Immature natural killer cell (primary cell): Measurements from ENCODE around the gene KCNQ1. TPM values are rescaled to one million over a fixed set of nuclear protein-coding genes. Genes with fewer than 3 reads are reported as not detected.

Experiments
- DNase-seq, 3 donors: peaks; one replicate each; pipeline ENCODE4 v3.0.0; 2022; ENCODE audit warnings: mixed read lengths in 1 of 3
- H3K27ac Mint-ChIP-seq, 6 donors: one replicate each; pipeline ENCODE4 v1.8.0; 2020; ENCODE audit warnings: mixed read lengths in 6 of 6, mild to moderate bottlenecking in 5 of 6, inconsistent platforms in 4 of 6, moderate library complexity in 3 of 6
- H3K27me3 Mint-ChIP-seq, 3 donors: one replicate each; pipeline ENCODE4 v1.8.0; 2020 to 2021; ENCODE audit warnings: low read depth in 3 of 3, mild to moderate bottlenecking in 3 of 3, mixed read lengths in 3 of 3, moderate library complexity in 3 of 3, inconsistent platforms in 1 of 3
- H3K36me3 Mint-ChIP-seq, 3 donors: one replicate each; pipeline ENCODE4 v1.8.0; 2020; ENCODE audit warnings: mixed read lengths in 3 of 3, inconsistent platforms in 2 of 3, mild to moderate bottlenecking in 2 of 3
- H3K4me1 Mint-ChIP-seq, 2 donors: one replicate each; pipeline ENCODE4 v1.8.0; 2020; ENCODE audit warnings: inconsistent platforms in 2 of 2, mild to moderate bottlenecking in 2 of 2, mixed read lengths in 2 of 2, moderate library complexity in 1 of 2
- H3K4me3 Mint-ChIP-seq, 5 donors: one replicate each; pipeline ENCODE4 v1.8.0; 2020; ENCODE audit warnings: mild to moderate bottlenecking in 5 of 5, mixed read lengths in 5 of 5, inconsistent platforms in 3 of 5, moderate library complexity in 3 of 5
- H3K9me3 Mint-ChIP-seq, 6 donors: one replicate each; pipeline ENCODE4 v1.8.0; 2020; ENCODE audit warnings: mild to moderate bottlenecking in 6 of 6, mixed read lengths in 6 of 6, inconsistent platforms in 4 of 6, moderate library complexity in 3 of 6
- polyA plus RNA-seq, 3 donors: library from polyadenylated mRNA; unstranded; fragments of 300-500 nt; fragmentation: Illumina TruSeq; gene quantifications; one replicate each; pipeline ENCODE4 v1.2.3, GENCODE V29; 2021

KCNQ1 gene
- polyA plus RNA-seq, 3 donors from 2014 or later = 0.13 to 1.1 (median 0.73) TPM

- Mint-ChIP-seq H3K4me3 (no peak overlapping the region), H3K27ac (no peak overlapping the region), H3K36me3 (peaks cover 0 to 10% (median 7%) of the 10 kb centered on the region in 3 donors), H3K27me3 (peaks cover under 1 to 8% (median 2%) of the 10 kb centered on the region in 3 donors), H3K9me3 (peaks cover 0 to 15% (median 9%) of the 10 kb centered on the region in 6 donors), H3K4me1 (no peaks in the 10 kb centered on the region)
- DNase-seq = no peak
Measured at GRCh38 chr11:2831781-2832532, 387.1 kb downstream of the KCNQ1 start.

- Mint-ChIP-seq H3K36me3 (peaks cover 0 to 10% (median 7%) of the 10 kb centered on the region in 3 donors), H3K9me3 (peaks cover 0 to 15% (median 9%) of the 10 kb centered on the region in 6 donors), H3K4me3 (no peak overlapping the region), H3K4me1 (no peaks in the 10 kb centered on the region), H3K27me3 (peaks cover 0 to 7% (median 2%) of the 10 kb centered on the region in 3 donors), H3K27ac (no peak overlapping the region)
- DNase-seq = no peak
Measured at GRCh38 chr11:2832533-2833020, 387.8 kb downstream of the KCNQ1 start.

GRCh38 chr11:2833051-2833715 is 388.4 kb downstream of the KCNQ1 start:
- peaks cover 0 to 14% (median 7%) of the 10 kb centered on the region in 6 donors for H3K9me3 Mint-ChIP-seq
- peaks cover 0 to 6% (median 2%) of the 10 kb centered on the region in 3 donors for H3K27me3 Mint-ChIP-seq
- H3K27ac Mint-ChIP-seq = no peak overlapping the region
- H3K4me1 Mint-ChIP-seq = no peaks in the 10 kb centered on the region
- no peak for DNase-seq
- H3K4me3 Mint-ChIP-seq = no peak overlapping the region
- H3K36me3 Mint-ChIP-seq = peaks cover 0 to 8% (median 7%) of the 10 kb centered on the region in 3 donors

- Mint-ChIP-seq H3K9me3 (peaks cover 0 to 7% (median 3%) of the 10 kb centered on the region in 6 donors), H3K36me3 (peaks cover 0 to 3% (median under 1%) of the 10 kb centered on the region in 3 donors), H3K4me1 (no peaks in the 10 kb centered on the region), H3K4me3 (no peak overlapping the region), H3K27me3 (peaks cover 0 to 5% (median 2%) of the 10 kb centered on the region in 3 donors), H3K27ac (no peak overlapping the region)
- DNase-seq = no peak
Measured at GRCh38 chr11:2833716-2834502, 389.1 kb downstream of the KCNQ1 start.

- no peaks in the 10 kb centered on the region for H3K4me1 Mint-ChIP-seq
- peaks cover 0 to 2% (median 0%) of the 10 kb centered on the region in 6 donors for H3K9me3 Mint-ChIP-seq
- H3K36me3 Mint-ChIP-seq = no peaks in the 10 kb centered on the region
- no peak for DNase-seq
- peaks cover 0 to 5% (median under 1%) of the 10 kb centered on the region in 3 donors for H3K27me3 Mint-ChIP-seq
- no peak overlapping the region for H3K27ac Mint-ChIP-seq
- H3K4me3 Mint-ChIP-seq = no peak overlapping the region
Measured at GRCh38 chr11:2834503-2835273, 389.9 kb downstream of the KCNQ1 start.

- no peak overlapping the region for H3K27ac Mint-ChIP-seq
- H3K27me3 Mint-ChIP-seq = peaks cover 0 to 5% (median 0%) of the 10 kb centered on the region in 3 donors
- no peak overlapping the region for H3K4me3 Mint-ChIP-seq
- no peak for DNase-seq
- peaks cover 0 to 2% (median 0%) of the 10 kb centered on the region in 6 donors for H3K9me3 Mint-ChIP-seq
- H3K4me1 Mint-ChIP-seq = no peaks in the 10 kb centered on the region
- no peaks in the 10 kb centered on the region for H3K36me3 Mint-ChIP-seq
Measured at GRCh38 chr11:2835296-2835695, 390.5 kb downstream of the KCNQ1 start.

GRCh38 chr11:2835751-2836150 is 390.9 kb downstream of the KCNQ1 start:
- Mint-ChIP-seq H3K36me3 (no peaks in the 10 kb centered on the region), H3K27me3 (peaks cover 0 to 5% (median 0%) of the 10 kb centered on the region in 3 donors), H3K4me3 (no peak overlapping the region), H3K9me3 (peaks cover 0 to 2% (median 0%) of the 10 kb centered on the region in 6 donors), H3K27ac (peak overlapping the region in 1 of 6 donors; percentile 67), H3K4me1 (no peaks in the 10 kb centered on the region)
- DNase-seq = no peak

- no peak overlapping the region for H3K27ac Mint-ChIP-seq
- no peak for DNase-seq
Measured at GRCh38 chr11:2836315-2837095, 391.7 kb downstream of the KCNQ1 start.

GRCh38 chr11:2837096-2837601 is 392.3 kb downstream of the KCNQ1 start:
- Mint-ChIP-seq H3K27ac (no peak overlapping the region), H3K9me3 (peaks cover 0 to 2% (median 0%) of the 10 kb centered on the region in 6 donors), H3K27me3 (peaks cover 0 to 5% (median 0%) of the 10 kb centered on the region in 3 donors), H3K36me3 (no peaks in the 10 kb centered on the region), H3K4me1 (no peaks in the 10 kb centered on the region), H3K4me3 (no peak overlapping the region)
- DNase-seq = no peak

More at GRCh38 chr11:2836315-2837095, 391.7 kb downstream of the KCNQ1 start:
- Mint-ChIP-seq H3K36me3 (no peaks in the 10 kb centered on the region), H3K4me3 (no peak overlapping the region), H3K9me3 (peaks cover 0 to 2% (median 0%) of the 10 kb centered on the region in 6 donors), H3K27me3 (peaks cover 0 to 5% (median 0%) of the 10 kb centered on the region in 3 donors), H3K4me1 (no peaks in the 10 kb centered on the region)

- DNase-seq = no peak
- Mint-ChIP-seq H3K36me3 (no peaks in the 10 kb centered on the region), H3K4me1 (no peaks in the 10 kb centered on the region), H3K9me3 (peaks cover 0 to 2% (median 0%) of the 10 kb centered on the region in 6 donors), H3K27me3 (peaks cover 0 to 5% (median 0%) of the 10 kb centered on the region in 3 donors), H3K4me3 (no peak overlapping the region), H3K27ac (no peak overlapping the region)
Measured at GRCh38 chr11:2837651-2838050, 392.8 kb downstream of the KCNQ1 start.

- H3K27ac Mint-ChIP-seq = no peak overlapping the region
- DNase-seq = no peak
- H3K4me3 Mint-ChIP-seq = no peak overlapping the region
- H3K4me1 Mint-ChIP-seq = no peaks in the 10 kb centered on the region
- H3K9me3 Mint-ChIP-seq = peaks cover 0 to 2% (median 0%) of the 10 kb centered on the region in 6 donors
- H3K36me3 Mint-ChIP-seq = no peaks in the 10 kb centered on the region
- H3K27me3 Mint-ChIP-seq = peaks cover 0 to 5% (median 0%) of the 10 kb centered on the region in 3 donors
Measured at GRCh38 chr11:2838091-2838490, 393.3 kb downstream of the KCNQ1 start.

- H3K27ac Mint-ChIP-seq = no peak overlapping the region
- no peak overlapping the region for H3K4me3 Mint-ChIP-seq
- H3K27me3 Mint-ChIP-seq = peaks cover 0 to 5% (median 0%) of the 10 kb centered on the region in 3 donors
- no peaks in the 10 kb centered on the region for H3K4me1 Mint-ChIP-seq
- H3K9me3 Mint-ChIP-seq = peaks cover 0 to 2% (median 0%) of the 10 kb centered on the region in 6 donors
- no peaks in the 10 kb centered on the region for H3K36me3 Mint-ChIP-seq
- DNase-seq = no peak
Measured at GRCh38 chr11:2838676-2839294, 394.0 kb downstream of the KCNQ1 start.
